ENCODE measurements around the gene PHLDB3.
"Not testable (repeated sequence)": the region's sequence is repeated elsewhere in the genome, so short reads cannot be mapped to it uniquely, and the experiment has no call there.

Gene PHLDB3

GRCh38 chr19:43519436-43520088, 15.0 kb upstream of the PHLDB3 start:
- peak; percentile 87 for TF ChIP-seq CTCF (IDR thresholded peaks at IDR 0.05; ENCODE audit: control insufficient read depth, insufficient read depth, low read depth, low read length, missing control alignments)
- no peak overlapping the region for H3K4me3 ChIP-seq (ENCODE audit: control insufficient read depth, low read depth, low read length)
- DNase-seq (ENCODE audit: low read depth) = peak; percentile 88

GRCh38 chr19:43518051-43518450, 13.5 kb upstream of the PHLDB3 start:
- no peak for DNase-seq (ENCODE audit: low read depth)
- no peak overlapping the region for H3K4me3 ChIP-seq (ENCODE audit: control insufficient read depth, low read depth, low read length)
- no peak for TF ChIP-seq CTCF (IDR thresholded peaks at IDR 0.05; ENCODE audit: control insufficient read depth, insufficient read depth, low read depth, low read length, missing control alignments)

- DNase-seq (ENCODE audit: low read depth); H3K4me3 ChIP-seq (ENCODE audit: control insufficient read depth, low read depth, low read length): not testable (repeated sequence)
These were observed 7.9 kb upstream of the PHLDB3 start for GRCh38 chr19:43512399-43512798.

GRCh38 chr19:43511324-43511723, 6.8 kb upstream of the PHLDB3 start:
- no peak overlapping the region for H3K4me3 ChIP-seq (ENCODE audit: control insufficient read depth, low read depth, low read length)
- no peak for DNase-seq (ENCODE audit: low read depth)
- TF ChIP-seq CTCF (IDR thresholded peaks at IDR 0.05; ENCODE audit: control insufficient read depth, insufficient read depth, low read depth, low read length, missing control alignments) = no peak

GRCh38 chr19:43510713-43511112, 6.2 kb upstream of the PHLDB3 start:
- no peak for TF ChIP-seq CTCF (IDR thresholded peaks at IDR 0.05; ENCODE audit: control insufficient read depth, insufficient read depth, low read depth, low read length, missing control alignments)
- DNase-seq (ENCODE audit: low read depth) = no peak
- no peak overlapping the region for H3K4me3 ChIP-seq (ENCODE audit: control insufficient read depth, low read depth, low read length)

- no peak for TF ChIP-seq CTCF (IDR thresholded peaks at IDR 0.05; ENCODE audit: control insufficient read depth, insufficient read depth, low read depth, low read length, missing control alignments)
These were observed 3.3 kb upstream of the PHLDB3 start for GRCh38 chr19:43507880-43508279.

GRCh38 chr19:43506629-43507028, 2.1 kb upstream of the PHLDB3 start:
- no peak for TF ChIP-seq CTCF (IDR thresholded peaks at IDR 0.05; ENCODE audit: control insufficient read depth, insufficient read depth, low read depth, low read length, missing control alignments)
- H3K4me3 ChIP-seq (ENCODE audit: control insufficient read depth, low read depth, low read length) = no peak overlapping the region
- DNase-seq (ENCODE audit: low read depth) = no peak

More at GRCh38 chr19:43507880-43508279, 3.3 kb upstream of the PHLDB3 start:
- H3K4me3 ChIP-seq (ENCODE audit: control insufficient read depth, low read depth, low read length) = no peak overlapping the region
- no peak for DNase-seq (ENCODE audit: low read depth)

All from AG09309 (cell line).